HCT116 (cell line): ENCODE results near the gene CRHR2. TPM values are rescaled to one million over a fixed set of nuclear protein-coding genes. Genes with fewer than 3 reads are reported as not detected.

Experiments used
- ATAC-seq: fragments of 200-7000 bp; cut with Tn5 transposase; 2 replicates; pipeline ENCODE4 v1.9.1; 2020; ENCODE audit warnings: mild to moderate bottlenecking, moderate library complexity
- BruUV-seq: library from RNA; stranded (reverse); fragments of 400-500 nt; replicated peaks from 2 replicates; lab custom pipeline; 2021; lab: Mats Ljungman, UMichigan
- CTCF ChIA-PET: fragments of 300-600 bp; sonication (Branson Sonifier 250); formaldehyde crosslinking; loops from one replicate; lab custom pipeline; 2021; ENCODE audit warnings: antibody characterized with exemption; lab: Charles Lee
- POLR2A ChIA-PET: fragments of 300-600, 350-600 bp; sonication (Branson Sonifier 250); formaldehyde crosslinking; loops from one replicate; lab custom pipeline; 2021; ENCODE audit warnings: antibody characterized with exemption; lab: Charles Lee
- RAD21 ChIA-PET, 2 experiments: fragments of 300-600 bp; sonication (Branson Sonifier 250); formaldehyde crosslinking; loops; one replicate each; lab custom pipeline; 2023; ENCODE audit warnings: low total read pairs in 2 of 2; ENCODE audit not compliant: uncharacterized antibody in 2 of 2, unreplicated experiment in 2 of 2, low non-redundant PET in 1 of 2; lab: Charles Lee
- DNase-seq: peaks from one replicate; pipeline ENCODE4 v3.0.0-alpha.2; 2010; ENCODE audit warnings: low read depth, low spot score
- H2AFZ ChIP-seq: fragments of 200-600 bp; shearing (Covaris generic), sonication (generic); 2 replicates; pipeline ENCODE4 v1.6.1; 2017; ENCODE audit warnings: low read depth, mixed run types, mixed read lengths, antibody characterized with exemption, low read length; ENCODE audit not compliant: poor library complexity, severe bottlenecking
- H3K27ac ChIP-seq: 2 replicates; pipeline ENCODE4 v1.5.1; 2012; ENCODE audit warnings: low read depth, low read length
- H3K27me3 ChIP-seq: fragments of 200-600 bp; sonication (generic); 2 replicates; pipeline ENCODE4 v1.6.1; 2016; ENCODE audit warnings: mixed run types, low read length, mixed read lengths; ENCODE audit not compliant: insufficient read depth
- H3K36me3 ChIP-seq, 2 experiments: fragments of 200-500 bp in 1 of 2; fragments of 200-600 bp in 1 of 2; sonication (Bioruptor generic) in 1 of 2; sonication (generic) in 1 of 2; 2 replicates each; pipeline versions ENCODE4 v1.5.1 to v1.6.1; 2014 to 2016; ENCODE audit warnings: low read length in 2 of 2, inconsistent platforms in 1 of 2, mixed read lengths in 1 of 2, mixed run types in 1 of 2; ENCODE audit not compliant: insufficient read depth in 2 of 2, control insufficient read depth in 1 of 2
- H3K4me1 ChIP-seq, 2 experiments: fragments of 200-600 bp in 1 of 2; sonication (generic) in 1 of 2; 2 replicates each; pipeline versions ENCODE4 v1.5.1 to v1.6.1; 2012 to 2017; ENCODE audit warnings: low read length in 2 of 2, inconsistent platforms in 1 of 2, mild to moderate bottlenecking in 1 of 2, mixed read lengths in 1 of 2, mixed run types in 1 of 2, moderate library complexity in 1 of 2; ENCODE audit not compliant: insufficient read depth in 2 of 2, control insufficient read depth in 1 of 2
- H3K4me2 ChIP-seq: fragments of 200-600 bp; sonication (generic); 2 replicates; pipeline ENCODE4 v1.6.1; 2017; ENCODE audit warnings: mixed run types, low read length, mixed read lengths
- H3K4me3 ChIP-seq, 2 experiments: fragments of 200-600 bp in 1 of 2; sonication (generic) in 1 of 2; replicated peaks in 1 of 2; 2 replicates each; pipeline ENCODE4 v1.5.1; 2011 to 2016; ENCODE audit warnings: low read length in 2 of 2, control low read depth in 1 of 2, low read depth in 1 of 2, mild to moderate bottlenecking in 1 of 2, mixed read lengths in 1 of 2, mixed run types in 1 of 2
- H3K79me2 ChIP-seq: fragments of 200-600 bp; sonication (generic); 2 replicates; pipeline ENCODE4 v1.6.1; 2017; ENCODE audit warnings: mild to moderate bottlenecking, mixed run types, low read length, moderate library complexity, mixed read lengths; ENCODE audit not compliant: insufficient read depth
- H3K9ac ChIP-seq: fragments of 200-600 bp; sonication (generic); 2 replicates; pipeline ENCODE4 v1.6.1; 2016; ENCODE audit warnings: low read length, mixed read lengths
- H3K9me2 ChIP-seq: fragments of 200-600 bp; sonication (generic), shearing (Covaris generic); 2 replicates; pipeline ENCODE4 v1.6.1; 2017; ENCODE audit warnings: mixed run types, mild to moderate bottlenecking, moderate library complexity; ENCODE audit not compliant: insufficient read depth
- H3K9me3 ChIP-seq, 2 experiments: fragments of 200-500 bp in 1 of 2; fragments of 200-600 bp in 1 of 2; sonication (Bioruptor generic) in 1 of 2; sonication (generic) in 1 of 2; 2 replicates each; pipeline ENCODE4 v1.6.1; 2014 to 2017; ENCODE audit warnings: low read length in 2 of 2, mixed read lengths in 2 of 2, inconsistent platforms in 1 of 2, low read depth in 1 of 2, mild to moderate bottlenecking in 1 of 2, mixed run types in 1 of 2, moderate library complexity in 1 of 2; ENCODE audit not compliant: control insufficient read depth in 1 of 2, insufficient read depth in 1 of 2
- H4K20me1 ChIP-seq: fragments of 200-600 bp; sonication (generic), shearing (Covaris generic); 2 replicates; pipeline ENCODE4 v1.6.1; 2017; ENCODE audit warnings: mixed run types, mild to moderate bottlenecking, moderate library complexity; ENCODE audit not compliant: insufficient read depth
- EGR1 ChIP-seq: IDR thresholded peaks from 2 replicates; pipeline ENCODE4 v1.6.1; 2012; ENCODE audit warnings: low read depth
- POLR2AphosphoS5 ChIP-seq: IDR thresholded peaks from 2 replicates; pipeline ENCODE4 v1.6.1; 2011; ENCODE audit warnings: mild to moderate bottlenecking, low read depth, low read length, moderate library complexity
- TCF7L2 ChIP-seq: IDR thresholded peaks from 2 replicates; pipeline ENCODE4 v1.7.0; 2011; ENCODE audit warnings: borderline replicate concordance, inconsistent platforms; ENCODE audit not compliant: insufficient read depth, insufficient read length; ENCODE audit errors: extremely low read depth
- intact Hi-C: fragments of 100-400 bp; cut with micrococcal nuclease; formaldehyde crosslinking; loops from 2 replicates; pipeline ENCODE4 v1.10.0; 2022
- total RNA-seq: library from RNA; stranded (reverse); gene quantifications from one replicate; pipeline ENCODE4 v1.2.1, GENCODE V29; 2021; ENCODE audit not compliant: unreplicated experiment
- TF ChIP-seq, protein P1 (sequence below): IDR thresholded peaks from 2 replicates; pipeline ENCODE4 v1.6.1; 2012
- TF ChIP-seq, protein P2 (sequence below), 3 experiments: fragments of 200-600 bp in 1 of 3; sonication (generic) in 1 of 3; IDR thresholded peaks in 2 of 3; conservative IDR thresholded peaks in 1 of 3; 2 replicates each; pipeline ENCODE4 v1.5.1; 2012 to 2017; ENCODE audit warnings: low read depth in 2 of 3, low read length in 2 of 3, antibody characterized with exemption in 1 of 3, borderline replicate concordance in 1 of 3, control low read depth in 1 of 3, mild to moderate bottlenecking in 1 of 3, mixed read lengths in 1 of 3, mixed run types in 1 of 3, moderate library complexity in 1 of 3; ENCODE audit not compliant: insufficient read depth in 1 of 3

The CRHR2 gene
- total RNA-seq, 1 experiment from 2014 or later: not detected

DNA sequence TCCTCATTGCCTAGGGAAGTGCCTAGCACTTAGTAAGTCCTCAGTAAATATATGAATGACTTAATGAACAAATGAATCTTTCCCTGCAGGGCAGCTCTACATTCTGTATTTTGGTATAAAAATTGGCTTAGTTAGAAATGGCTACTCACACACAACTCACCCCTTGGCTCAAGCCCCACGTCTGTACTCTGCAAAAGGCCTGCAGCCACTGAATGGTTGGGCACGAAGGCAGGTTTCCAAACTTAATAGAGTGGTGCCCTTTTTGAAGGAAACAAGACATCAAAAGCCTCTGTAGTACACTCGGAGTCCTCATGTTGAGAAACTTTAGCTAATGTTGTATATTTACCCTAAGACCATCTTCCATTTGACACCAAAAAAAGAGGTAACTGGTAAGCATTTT, 36.6 kb downstream of the CRHR2 start (continued):
- TF ChIP-seq, protein P1, sequence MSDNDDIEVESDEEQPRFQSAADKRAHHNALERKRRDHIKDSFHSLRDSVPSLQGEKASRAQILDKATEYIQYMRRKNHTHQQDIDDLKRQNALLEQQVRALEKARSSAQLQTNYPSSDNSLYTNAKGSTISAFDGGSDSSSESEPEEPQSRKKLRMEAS: no peak
- TF ChIP-seq TCF7L2: no peak

DNA sequence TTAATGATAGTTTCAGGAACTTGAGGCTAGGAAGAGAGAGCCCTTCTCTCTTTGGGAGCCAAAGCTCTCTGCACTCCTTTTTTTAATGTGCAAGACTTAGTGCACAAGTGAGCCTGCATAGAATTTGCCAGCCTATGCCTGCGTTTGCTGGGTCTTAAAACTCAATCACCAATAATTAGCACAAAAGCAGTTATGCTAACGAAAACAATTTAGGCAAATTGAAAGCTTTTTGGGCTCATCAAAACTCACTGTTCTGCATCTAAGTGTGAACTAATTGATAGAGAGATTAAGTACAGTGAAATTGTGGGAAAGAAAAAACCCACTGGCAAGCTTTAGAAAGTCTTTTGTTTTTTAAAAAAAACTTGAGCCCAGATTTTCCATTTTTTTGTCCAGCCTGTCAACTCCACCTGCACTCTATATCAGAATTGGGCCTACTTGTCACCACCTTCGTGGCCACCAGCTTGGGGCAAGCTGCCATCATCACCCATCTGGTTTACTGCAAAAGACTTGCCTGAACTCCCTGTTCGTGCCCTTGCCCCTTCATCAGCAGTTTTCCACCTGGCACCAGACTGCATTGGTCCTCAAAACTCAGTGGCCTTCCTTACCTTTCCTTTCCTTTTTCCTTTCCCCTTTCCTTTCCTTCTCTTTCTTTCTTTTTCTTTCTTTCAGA, 37.8 kb downstream of the CRHR2 start:
- no peak overlapping the region for H3K27ac ChIP-seq
- TF ChIP-seq, protein P2, sequence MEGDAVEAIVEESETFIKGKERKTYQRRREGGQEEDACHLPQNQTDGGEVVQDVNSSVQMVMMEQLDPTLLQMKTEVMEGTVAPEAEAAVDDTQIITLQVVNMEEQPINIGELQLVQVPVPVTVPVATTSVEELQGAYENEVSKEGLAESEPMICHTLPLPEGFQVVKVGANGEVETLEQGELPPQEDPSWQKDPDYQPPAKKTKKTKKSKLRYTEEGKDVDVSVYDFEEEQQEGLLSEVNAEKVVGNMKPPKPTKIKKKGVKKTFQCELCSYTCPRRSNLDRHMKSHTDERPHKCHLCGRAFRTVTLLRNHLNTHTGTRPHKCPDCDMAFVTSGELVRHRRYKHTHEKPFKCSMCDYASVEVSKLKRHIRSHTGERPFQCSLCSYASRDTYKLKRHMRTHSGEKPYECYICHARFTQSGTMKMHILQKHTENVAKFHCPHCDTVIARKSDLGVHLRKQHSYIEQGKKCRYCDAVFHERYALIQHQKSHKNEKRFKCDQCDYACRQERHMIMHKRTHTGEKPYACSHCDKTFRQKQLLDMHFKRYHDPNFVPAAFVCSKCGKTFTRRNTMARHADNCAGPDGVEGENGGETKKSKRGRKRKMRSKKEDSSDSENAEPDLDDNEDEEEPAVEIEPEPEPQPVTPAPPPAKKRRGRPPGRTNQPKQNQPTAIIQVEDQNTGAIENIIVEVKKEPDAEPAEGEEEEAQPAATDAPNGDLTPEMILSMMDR (IDR thresholded peaks at IDR 0.05 in 2 of 3, conservative IDR thresholded peaks at IDR 0.05 in 1 of 3; ENCODE audit: borderline replicate concordance in 1 of 3, insufficient read depth in 1 of 3, low read depth in 2 of 3, low read length in 2 of 3): no peak
- TF ChIP-seq EGR1 (no peak), POLR2AphosphoS5 (0 out of 2 replicates have a peak, but pooled peaks have one; percentile 10)
- TF ChIP-seq, all 23 proteins: peak for 1
- Histone ChIP-seq H3K79me2 (no peaks in the 10 kb centered on the region), H3K4me2 (no peak overlapping the region), H3K4me1 (no peaks in the 10 kb centered on the region), H3K36me3 (peaks cover 0 to 2% of the 10 kb centered on the region in 2 experiments; a peak in 2 of 4 replicates), H3K9me2 (no peaks in the 10 kb centered on the region), H3K9me3 (no peaks in the 10 kb centered on the region), H3K9ac (no peak overlapping the region), H4K20me1 (no peaks in the 10 kb centered on the region; the same call in 1 of the 2 replicates), H2AFZ (no peak overlapping the region), H3K27me3 (no peaks in the 10 kb centered on the region), H3K4me3 (no peak overlapping the region)
- BruUV-seq: no TSS peak
- intact Hi-C loops: loop anchor here (1.0 kb wide), 1 partner anchor 10 kb away; no protein-coding TSS in a partner anchor
- POLR2A ChIA-PET: no interaction called here
- CTCF ChIA-PET: no interaction called here
- RAD21 ChIA-PET: no interaction called here
- no peak for ATAC-seq
- DNase-seq: no peak
